NK-92 (cell line): ENCODE measurements around the gene TFEB.

Source experiments
- DNase-seq: peaks from one replicate; lab custom pipeline; 2025; ENCODE audit not compliant: unreplicated experiment; lab: John Stamatoyannopoulos, UW

The TFEB gene

DNA sequence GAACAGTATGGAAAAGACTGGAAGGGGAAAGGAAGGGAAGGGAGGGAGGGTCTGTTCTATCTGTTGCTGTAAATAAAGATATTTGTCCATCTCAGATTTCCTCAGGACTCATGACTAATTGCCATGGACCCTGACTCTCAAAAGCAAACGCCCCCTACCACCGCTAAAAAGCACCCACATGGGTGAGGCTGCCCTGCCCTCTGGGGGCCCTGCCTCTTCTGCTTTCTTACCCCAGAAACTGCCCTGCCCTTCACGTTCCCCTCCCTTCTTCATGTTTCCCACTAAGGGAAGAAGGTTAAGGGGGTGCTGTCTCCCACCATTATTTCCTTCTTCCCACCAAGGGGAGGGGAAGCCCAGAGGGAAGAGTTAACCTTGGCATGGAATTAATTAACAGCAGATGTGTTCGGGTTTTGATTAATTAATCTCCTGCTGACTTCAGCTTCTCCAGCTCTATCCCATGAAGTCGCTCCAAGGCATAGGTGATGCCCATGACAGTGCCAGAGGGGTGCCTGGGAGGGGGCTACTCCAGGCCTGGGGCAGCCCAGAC is 81.2 kb downstream of the TFEB start:
- DNase-seq: no peak

DNA sequence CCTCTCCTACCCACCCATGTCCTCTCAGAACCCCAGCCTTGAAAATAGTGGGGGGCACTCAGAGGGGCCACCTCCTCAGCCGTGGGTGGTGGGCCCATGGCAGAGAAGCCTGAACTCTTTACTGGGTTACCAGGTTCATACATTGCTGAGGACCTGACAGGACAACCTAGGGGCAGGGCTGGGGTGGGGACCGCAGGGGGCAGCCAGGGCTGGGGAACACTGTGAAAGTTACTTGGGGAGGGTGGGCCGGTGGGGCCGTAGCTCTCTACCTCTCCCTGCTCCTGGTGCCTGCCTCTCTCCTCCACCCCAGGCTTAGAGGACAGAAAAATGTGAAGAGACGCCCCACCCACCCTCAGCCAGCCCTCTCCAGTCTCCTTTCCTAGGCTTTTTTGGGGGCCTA is 81.7 kb downstream of the TFEB start:
- no peak for DNase-seq

DNA sequence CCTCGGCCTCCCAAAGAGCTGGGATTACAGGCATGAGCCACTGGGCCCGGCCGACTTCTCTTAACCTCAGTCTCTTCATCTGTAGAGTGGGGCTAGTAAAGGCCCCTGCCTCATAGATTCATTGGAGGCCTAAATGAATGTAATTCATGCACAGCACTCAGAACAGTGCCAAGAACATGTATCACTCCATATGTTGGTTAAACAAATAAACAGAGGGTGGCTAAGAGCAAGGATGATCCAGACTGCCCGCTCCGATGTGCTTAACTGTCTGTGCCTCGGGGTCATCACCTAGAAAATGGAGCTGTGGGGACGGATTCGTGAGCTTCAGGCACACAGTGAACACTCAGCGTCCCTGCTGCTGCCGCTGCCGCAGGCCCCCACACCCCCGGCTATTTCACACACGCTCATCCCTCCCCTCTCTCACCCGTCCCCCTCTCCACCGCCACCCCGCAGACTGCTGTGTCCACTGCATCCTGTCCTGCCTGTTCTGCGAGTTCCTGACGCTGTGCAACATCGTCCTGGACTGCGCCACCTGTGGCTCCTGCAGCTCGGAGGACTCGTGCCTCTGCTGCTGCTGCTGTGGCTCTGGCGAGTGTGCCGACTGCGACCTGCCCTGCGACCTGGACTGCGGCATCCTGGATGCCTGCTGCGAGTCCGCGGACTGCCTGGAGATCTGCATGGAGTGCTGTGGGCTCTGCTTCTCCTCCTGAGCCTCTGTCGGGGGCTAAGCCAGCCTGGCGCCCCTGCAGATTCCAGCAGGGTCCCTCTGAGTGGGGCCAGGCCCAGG is 82.3 kb downstream of the TFEB start:
- DNase-seq: no peak

DNA sequence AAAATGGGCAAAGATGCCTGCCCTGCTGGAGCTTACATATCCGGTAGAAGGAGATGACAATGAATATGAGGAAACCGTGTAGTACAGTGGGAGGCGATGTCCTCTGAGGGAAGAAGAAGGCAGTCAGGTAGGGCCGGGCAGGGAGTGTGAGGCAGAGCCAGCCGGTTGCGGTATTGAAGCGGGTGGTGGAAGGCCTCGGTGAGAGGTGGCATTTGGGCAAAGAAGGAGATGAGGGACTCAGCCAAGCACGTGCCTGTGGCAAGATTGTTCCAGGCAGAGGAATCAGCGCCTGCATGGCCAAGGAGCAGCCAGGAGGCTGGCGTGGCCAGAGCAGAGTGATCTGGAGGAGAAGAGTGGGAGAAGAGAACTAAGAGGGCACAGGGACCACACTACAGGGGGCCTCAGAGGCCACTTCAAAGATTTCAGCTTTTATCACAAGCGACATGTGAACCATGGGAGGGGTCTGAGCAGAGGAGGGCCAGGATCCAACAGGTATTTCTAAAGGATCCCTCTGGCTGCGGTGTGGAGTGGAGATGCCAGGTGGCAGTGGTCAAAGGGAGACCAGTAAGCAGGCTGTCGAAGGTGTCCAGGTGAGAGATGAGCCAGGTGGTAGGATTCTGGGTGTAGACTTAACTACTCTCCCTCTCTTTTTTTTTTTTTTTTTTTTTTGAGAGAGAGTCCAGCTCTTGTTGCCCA is 83.3 kb downstream of the TFEB start:
- no peak for DNase-seq

DNA sequence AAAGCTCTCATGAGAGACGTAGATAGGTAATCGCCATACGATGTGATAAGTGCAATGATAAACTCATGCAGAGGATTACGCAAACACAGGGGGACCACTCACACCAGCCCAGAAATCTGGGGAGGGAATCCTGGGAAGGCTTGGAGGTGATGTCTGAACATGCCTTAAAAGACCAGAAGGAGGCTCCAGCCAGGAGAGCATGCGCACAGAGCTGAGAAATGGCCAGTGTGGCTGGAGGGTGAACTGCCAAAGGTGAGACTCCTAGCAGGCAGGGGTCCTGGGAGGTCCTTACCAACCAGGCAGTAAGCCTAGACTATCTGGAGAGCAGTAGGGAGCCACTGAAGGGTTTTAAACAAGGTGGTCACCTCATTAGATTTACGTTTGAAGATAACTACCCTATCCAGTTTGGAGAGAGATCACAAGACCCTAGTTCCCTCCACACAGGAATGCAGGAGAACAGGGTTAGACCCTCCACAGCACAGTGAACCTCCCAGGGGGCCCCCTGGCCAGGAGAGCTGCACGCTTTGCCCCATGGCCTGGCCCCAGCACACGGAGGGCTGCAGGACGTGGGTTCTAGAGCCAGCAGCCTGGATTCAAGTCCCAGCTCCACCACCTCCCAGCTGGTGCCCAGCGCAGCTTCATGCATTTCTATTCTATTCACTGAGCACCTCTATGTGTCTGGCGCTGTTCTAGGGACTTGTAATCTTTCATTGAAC is 84.0 kb downstream of the TFEB start:
- no peak for DNase-seq

DNA sequence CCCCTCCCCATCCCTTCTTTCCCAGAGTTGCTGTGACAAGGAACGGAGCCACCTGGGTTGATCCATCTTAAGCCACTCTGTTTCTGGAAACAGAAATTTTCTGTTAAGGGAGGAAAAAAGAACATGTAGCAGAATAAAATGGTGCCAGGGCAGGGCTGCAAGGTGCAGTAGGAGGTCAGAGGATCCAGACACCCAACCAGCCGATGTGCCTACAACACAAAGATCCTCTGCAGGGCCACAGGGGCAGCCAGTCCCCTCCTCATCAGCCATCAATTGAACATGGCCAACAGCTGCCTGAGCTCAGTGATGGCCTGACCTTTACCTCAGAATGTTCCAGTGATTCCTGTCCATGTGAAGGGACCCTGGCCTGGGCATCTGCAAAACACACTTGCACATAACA is 85.3 kb downstream of the TFEB start:
- DNase-seq: no peak

DNA sequence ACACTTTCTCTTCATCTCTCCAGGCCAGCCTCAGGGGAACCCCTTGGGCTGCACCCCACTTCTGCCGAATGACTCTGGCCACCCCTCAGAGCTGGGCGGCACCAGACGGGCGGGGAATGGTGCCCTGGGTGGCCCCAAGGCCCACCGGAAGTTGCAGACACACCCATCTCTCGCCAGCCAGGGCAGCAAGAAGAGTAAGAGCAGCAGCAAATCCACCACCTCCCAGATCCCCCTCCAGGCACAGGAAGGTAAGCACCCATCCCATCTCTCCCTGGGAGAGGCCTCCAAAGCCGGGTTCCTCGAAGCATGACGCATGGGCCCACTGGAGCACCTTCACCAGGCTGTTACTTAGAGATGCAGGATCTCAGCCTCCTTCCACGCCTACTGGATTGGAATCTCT is 85.8 kb downstream of the TFEB start:
- no peak for DNase-seq

DNA sequence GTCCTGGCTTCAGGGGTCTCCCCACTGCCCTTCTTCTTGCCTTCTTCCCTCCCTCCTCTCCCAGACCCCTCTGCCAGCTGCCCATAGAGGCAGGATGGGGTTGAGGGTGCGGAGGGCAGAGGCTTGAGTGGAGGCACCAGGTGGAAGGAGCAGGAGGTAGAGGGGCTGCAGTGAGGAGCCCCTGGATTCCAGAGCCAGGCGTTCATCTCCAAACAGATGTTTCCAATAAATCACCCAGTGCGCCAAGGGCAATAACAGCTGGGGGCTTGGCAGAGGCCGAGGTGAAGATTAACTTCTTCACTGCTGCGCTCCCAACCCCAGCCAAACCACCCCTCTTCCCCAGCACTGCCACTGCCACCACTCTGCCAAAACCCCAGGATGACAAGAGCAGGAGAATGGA is 86.5 kb downstream of the TFEB start:
- DNase-seq: no peak

DNA sequence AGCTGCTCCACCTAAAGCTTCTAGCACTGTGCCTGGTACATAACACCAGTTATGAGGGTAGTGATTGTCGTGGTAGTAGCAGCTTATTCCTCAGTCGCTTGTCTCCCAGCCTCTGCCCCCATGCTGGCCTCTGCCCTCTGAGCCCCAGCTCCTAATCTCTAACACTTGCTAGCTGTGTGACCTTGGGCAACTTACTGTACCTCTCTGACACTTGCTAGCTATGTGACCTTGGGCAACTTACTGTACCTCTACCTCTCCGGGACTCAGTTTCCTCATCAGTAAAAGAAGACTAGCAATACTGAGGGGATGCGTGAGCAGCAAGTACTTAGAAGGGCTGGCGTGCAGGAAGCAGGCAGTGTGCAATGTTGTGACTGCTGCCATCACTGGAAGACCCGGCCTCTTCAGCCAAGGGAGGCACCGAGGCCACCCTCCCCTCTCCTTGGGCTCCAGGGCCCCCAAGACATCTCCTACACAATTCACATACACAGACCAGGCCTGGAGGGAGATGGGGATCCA is 87.3 kb downstream of the TFEB start:
- DNase-seq: no peak

DNA sequence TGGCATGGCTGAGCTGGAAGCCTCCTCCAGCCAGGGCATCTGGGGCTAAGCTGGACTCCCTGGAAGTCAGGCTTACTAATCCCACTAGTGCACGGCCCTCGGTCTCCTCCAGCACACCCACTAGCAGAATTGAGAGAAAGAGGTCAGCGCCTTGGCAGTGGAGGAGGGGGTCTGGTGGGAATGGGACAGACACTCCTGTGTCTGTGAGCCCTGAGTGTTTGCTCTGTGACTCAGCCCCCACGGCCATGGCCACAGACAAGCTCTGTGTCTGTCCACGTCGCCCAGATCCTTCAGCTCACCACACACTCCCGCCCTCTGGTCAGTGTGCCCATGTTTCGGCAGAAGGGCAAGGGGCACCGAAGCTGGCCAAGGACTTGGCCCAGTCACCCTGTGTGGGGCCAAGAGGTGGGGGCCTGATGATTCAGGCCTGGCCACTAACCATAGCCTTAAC is 88.3 kb downstream of the TFEB start:
- DNase-seq: no peak

DNA sequence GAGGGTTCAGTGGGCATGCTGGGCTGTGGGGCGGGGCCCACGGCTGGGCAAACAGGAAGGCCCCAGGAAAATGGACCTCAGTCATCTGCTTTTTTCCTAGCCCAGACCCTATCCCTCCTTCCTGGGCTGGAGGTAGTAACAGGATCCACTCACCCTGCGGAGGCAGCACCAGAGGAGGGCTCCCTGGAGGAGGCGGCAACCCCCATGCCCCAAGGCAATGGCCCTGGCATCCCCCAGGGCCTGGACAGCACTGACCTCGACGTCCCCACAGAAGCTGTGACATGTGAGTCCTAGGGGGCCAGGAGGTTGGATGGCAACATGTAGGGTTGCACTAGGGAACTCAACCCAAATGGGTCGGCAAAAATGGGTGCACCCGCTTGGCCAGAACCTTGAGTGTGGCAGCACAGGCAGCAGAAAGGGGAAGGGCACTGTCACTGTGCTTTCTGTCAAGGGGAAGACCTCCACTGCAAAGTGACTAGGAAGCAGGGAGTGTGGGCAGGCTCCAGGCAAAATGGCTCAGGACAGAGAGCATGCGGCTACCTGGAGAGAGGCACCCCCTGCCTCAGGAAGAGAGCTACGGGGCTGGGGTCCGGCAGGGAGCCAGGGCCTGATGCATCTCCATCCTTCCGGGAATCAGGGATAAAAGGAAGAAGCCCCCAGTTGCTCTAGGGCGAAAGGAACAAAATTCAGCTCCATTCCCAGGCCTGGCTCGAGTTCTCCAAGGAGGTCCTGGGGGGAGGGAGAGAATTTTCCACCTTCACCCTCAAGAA is 89.2 kb downstream of the TFEB start:
- no peak for DNase-seq

DNA sequence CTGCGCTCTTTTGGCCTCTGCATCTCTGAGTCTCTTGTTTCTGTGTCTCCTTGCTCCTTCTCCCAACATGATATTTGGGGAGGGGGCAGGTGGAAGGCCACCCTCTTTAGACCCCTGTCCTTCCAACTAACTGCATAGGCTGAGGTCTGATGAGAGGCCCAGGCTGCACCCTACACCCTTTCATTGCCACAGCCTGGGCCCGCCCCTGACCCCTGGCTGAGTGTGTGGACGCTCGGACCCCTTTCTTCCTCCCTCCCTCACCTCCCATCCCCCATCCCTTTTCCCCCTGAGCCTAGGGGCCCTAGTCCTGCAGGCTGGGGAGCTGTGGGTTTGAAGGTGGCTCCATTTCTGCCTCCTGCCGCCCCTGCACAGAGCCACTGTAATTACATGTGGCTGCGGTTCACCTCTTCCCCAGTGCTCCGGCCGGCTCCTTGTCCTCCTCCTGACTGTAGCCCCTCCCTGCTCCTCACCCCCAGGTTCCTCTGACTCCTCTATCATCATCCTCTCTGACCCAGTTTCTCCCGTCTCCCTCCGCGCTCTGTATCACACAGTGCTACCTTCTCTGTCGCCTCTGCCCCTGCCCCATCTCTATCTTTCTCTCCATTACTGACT is 90.3 kb downstream of the TFEB start:
- no peak for DNase-seq

DNA sequence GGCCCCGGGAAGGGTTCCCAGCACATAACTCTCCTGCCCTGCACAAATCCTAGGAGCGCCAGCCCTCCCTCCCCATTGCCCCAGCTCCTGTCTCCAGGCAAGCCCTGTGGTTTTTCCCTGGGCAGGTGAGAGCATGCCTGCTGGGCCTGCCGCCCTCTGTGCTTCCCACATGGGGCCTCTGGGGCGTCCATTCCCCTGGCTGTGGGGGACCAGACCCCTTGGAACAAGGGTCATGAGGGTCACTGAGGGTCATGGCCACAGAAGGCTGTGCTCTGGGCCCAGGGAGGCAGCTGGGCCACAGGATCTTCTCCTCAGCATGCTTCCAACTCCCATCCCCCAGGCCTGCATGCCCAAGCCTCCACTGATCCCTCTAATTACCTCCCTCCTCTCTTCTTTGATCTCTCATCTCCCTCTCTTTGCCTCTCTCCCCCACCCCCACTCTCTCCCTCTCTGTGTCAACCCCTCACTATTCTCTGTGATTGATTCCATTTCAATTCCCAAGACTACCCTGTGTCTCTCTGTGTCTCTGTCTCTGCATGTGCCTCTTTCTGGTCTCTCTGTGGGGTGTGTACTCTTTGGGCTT is 91.0 kb downstream of the TFEB start:
- no peak for DNase-seq

DNA sequence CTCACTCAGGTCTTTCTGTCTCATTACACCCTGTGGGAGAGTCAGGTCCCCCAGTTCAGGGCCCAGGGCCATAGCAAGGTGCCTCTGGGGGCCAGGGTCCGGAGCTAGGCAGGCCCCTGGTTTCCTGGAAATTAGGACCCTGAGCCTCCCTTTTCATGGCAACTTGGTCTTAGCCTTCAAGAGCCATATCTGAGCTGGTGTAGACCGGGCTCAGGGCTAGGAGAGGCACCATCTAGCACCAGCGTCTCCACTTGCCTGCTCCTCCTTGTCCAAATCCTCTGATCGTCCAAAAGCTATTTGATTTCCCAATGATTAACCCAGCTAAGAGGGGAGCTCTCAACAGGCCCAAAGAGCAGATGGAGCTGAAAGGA is 91.5 kb downstream of the TFEB start:
- no peak for DNase-seq

DNA sequence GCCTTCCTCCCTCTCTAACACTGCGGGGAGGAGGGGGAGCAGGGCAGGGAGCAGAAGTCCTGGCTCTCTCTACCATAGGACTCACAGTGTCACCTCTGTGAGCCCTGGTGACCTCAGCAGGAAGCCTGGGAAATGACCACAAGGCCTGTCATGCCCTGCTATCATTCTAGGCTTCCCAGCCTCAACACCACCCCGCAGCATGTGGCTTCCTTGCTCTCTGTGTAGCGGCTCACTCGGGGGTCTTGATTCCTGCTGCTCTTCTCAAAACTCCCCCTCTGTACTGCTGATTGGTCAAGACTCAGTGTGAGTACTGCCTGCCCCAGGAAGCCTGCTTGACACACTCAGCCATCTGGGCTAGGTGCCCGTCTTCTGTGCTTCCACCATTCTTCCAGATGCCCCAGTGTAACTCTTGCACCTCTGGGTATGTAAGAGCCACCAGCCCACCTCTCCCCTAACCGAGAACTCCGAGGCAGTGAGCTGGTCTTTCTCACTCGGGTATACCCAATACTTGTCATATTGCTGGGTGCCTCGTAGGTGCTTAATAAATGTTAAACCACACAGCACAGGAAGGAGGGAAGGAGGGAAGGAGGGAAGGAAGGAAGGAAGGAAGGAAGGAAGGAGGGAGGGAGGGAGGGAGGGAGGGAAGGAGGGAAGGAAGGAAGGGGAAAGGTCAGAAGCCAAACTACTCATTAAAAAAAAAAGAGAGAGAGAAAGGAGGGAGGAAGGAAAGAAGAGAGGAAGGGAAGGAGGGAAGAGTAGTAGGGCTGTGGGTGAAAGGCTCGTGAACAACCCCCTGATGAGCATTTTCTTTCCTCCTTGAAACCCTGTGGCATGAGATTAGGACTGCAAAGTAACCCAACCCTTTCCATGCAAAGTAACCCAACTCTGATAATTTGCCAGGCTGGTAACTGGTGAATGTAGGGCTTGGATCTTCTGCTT is 92.2 kb downstream of the TFEB start:
- no peak for DNase-seq

DNA sequence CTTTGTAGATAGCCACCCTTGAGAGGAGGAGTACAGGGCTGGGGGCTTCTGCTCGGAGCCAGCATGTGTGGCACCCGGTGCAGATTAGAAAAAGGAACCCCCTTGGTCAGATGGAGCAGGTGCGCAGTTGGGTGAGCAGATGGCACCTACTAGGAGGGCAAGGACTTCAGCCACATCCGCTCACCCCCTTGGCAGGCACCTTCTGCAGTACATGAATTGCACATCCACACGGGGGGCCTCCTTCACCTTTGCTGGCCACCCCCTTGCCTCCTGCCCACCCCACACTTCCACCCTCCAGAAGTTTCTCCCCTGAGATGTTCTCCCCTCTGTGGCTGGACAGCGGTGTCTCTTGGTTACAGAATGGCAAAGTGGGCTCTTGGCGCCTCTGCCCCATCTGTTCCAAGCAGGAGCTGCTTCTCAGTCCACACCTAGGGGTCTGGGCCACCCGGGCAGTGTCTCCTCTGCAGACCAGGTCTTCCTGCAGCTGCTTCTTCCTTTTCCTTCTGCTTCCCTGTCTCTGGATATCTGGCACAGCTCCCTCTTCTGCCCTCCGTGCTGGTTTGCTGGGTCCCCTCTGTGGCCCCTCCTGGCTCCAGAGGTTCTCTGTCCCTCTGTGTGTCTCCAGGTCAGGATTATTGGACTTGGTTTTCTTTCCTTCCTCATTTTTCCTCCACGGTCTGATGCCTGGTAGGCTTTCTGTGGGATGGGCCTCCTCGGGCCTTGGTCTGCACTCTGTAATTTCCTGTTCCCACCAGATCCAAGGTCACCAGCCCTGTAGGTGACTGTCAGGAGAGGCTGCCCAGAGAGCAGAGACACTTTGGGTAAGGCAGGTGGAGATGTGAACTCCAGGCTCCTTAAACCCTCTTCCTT is 93.1 kb downstream of the TFEB start:
- no peak for DNase-seq

DNA sequence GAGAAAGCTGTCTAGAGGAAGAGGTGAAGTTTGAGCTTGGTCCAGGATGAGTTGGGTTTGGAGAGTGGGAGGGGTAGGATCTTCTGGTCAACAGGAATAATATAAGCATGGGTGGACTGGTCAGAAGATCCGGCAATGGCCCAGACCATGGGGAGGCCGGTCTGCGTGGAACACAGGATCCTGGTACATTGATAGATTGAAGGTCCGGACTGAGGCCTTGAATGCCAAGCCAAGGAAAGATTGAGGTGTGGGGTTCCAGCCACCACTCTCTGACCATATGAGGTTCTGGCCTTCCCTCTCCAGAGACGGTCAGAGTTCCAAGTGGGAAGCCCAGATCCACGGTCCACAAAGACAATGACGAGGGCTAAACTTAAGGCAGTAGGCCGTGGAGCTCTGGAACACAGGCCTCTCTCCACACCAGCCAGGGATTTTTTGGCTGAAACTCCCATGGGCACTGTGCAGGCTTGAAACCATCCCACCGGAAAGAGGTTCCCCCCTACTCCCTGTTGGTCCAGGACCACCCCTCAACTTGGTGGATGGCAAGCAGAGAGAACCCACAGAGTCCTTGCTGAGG is 94.0 kb downstream of the TFEB start:
- DNase-seq: no peak

DNA sequence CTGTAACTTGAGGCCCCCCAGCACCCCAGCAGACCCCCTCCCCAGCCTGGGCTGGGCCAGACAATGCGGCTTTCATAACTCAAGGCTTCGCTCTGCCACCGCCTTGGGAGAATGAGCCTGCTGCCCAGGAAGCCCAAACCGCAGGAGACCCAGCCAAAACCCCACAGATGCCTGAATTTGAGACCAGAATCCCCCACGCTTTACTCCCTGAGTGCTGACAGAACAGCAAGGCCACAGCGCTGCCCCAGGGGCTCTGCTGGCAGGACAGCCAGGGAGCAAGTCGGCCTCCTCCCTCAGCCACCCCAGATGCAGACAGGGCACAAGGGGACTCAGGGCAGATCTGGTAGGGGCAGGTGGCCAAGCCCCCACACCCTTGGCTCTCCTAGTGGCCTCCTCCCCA is 95.0 kb downstream of the TFEB start:
- DNase-seq: no peak
